CD4-positive, alpha-beta T cell (primary cell): ENCODE data around the gene FAM210A. TPM values are rescaled to one million over a fixed set of nuclear protein-coding genes. Genes with fewer than 3 reads are reported as not detected.

Source experiments
- ATAC-seq: fragments of 200-7000 bp; cut with Tn5 transposase; one replicate; pipeline ENCODE4 v1.10.0; 2022; ENCODE audit warnings: mild to moderate bottlenecking; ENCODE audit not compliant: poor library complexity
- CTCF ChIA-PET: fragments of 350-600 bp; sonication (Branson Sonifier 250); formaldehyde crosslinking; loops from one replicate; lab custom pipeline; 2021; ENCODE audit warnings: antibody characterized with exemption, inconsistent platforms; lab: Charles Lee
- POLR2A ChIA-PET: fragments of 350-600 bp; sonication (Branson Sonifier 250); formaldehyde crosslinking; loops from one replicate; lab custom pipeline; 2021; ENCODE audit warnings: antibody characterized with exemption, inconsistent platforms; lab: Charles Lee
- DNase-seq, 14 experiments: peaks; one replicate each; pipeline ENCODE4 v3.0.0-alpha.2; 2013 to 2020; ENCODE audit warnings: mixed read lengths in 2 of 14
- H3K27ac ChIP-seq, 2 donors: one replicate each; pipeline versions ENCODE4 v1.5.1 to v1.7.0; 2013; ENCODE audit warnings: low read length in 2 of 2, low read depth in 1 of 2, mild to moderate bottlenecking in 1 of 2
- H3K27me3 ChIP-seq, 2 experiments: 1 replicate in 1 of 2; 2 replicates in 1 of 2; pipeline versions ENCODE4 v1.6.1 to v1.7.0; 2013; ENCODE audit warnings: low read length in 2 of 2, control low read depth in 1 of 2, mild to moderate bottlenecking in 1 of 2, moderate library complexity in 1 of 2; ENCODE audit not compliant: insufficient read depth in 2 of 2, control insufficient read depth in 1 of 2
- H3K36me3 ChIP-seq: one replicate; pipeline ENCODE4 v1.6.1; 2013; ENCODE audit warnings: low read length, control low read depth; ENCODE audit not compliant: insufficient read depth
- H3K4me1 ChIP-seq: one replicate; pipeline ENCODE4 v1.6.1; 2013; ENCODE audit warnings: low read length, control low read depth; ENCODE audit not compliant: insufficient read depth
- H3K4me3 ChIP-seq: one replicate; pipeline ENCODE4 v1.5.1; 2013; ENCODE audit warnings: mild to moderate bottlenecking, low read length, moderate library complexity
- H3K9me3 ChIP-seq, 2 experiments: 1 replicate in 1 of 2; 2 replicates in 1 of 2; pipeline versions ENCODE4 v1.6.1 to v1.7.0; 2013; ENCODE audit warnings: low read length in 2 of 2, mild to moderate bottlenecking in 2 of 2, control low read depth in 1 of 2, moderate library complexity in 1 of 2; ENCODE audit not compliant: control insufficient read depth in 1 of 2, insufficient read depth in 1 of 2
- H3K27ac Mint-ChIP-seq: one replicate; pipeline ENCODE4 v1.8.0; 2020; ENCODE audit warnings: mixed read lengths
- H3K27me3 Mint-ChIP-seq: one replicate; pipeline ENCODE4 v1.8.0; 2021; ENCODE audit warnings: mixed read lengths
- H3K36me3 Mint-ChIP-seq: one replicate; pipeline ENCODE4 v1.8.0; 2021; ENCODE audit warnings: low read depth, mixed read lengths
- H3K4me1 Mint-ChIP-seq: one replicate; pipeline ENCODE4 v1.8.0; 2021; ENCODE audit warnings: low read depth, mixed read lengths
- H3K4me3 Mint-ChIP-seq: one replicate; pipeline ENCODE4 v1.8.0; 2020; ENCODE audit warnings: mild to moderate bottlenecking, mixed read lengths
- H3K9me3 Mint-ChIP-seq: one replicate; pipeline ENCODE4 v1.8.0; 2020; ENCODE audit warnings: mixed read lengths
- CTCF ChIP-seq: fragments of 200-600 bp; IDR thresholded peaks from one replicate; pipeline ENCODE4 v1.8.0; 2022; ENCODE audit warnings: antibody characterized with exemption, mild to moderate bottlenecking
- intact Hi-C, 2 experiments: fragments of 100-400 bp; cut with DNase I in 1 of 2; cut with micrococcal nuclease in 1 of 2; formaldehyde crosslinking; loops; one replicate each; pipeline versions ENCODE4 v1.15.1 to v1.9.0; 2023 to 2025; cut with DNase I, micrococcal nuclease
- total RNA-seq, 174 experiments: library from RNA in 2 of 174; stranded (reverse) in 2 of 174; gene quantifications; one replicate each; pipeline ENCODE4 v1.2.3 and lab custom pipeline; 2021 to 2026

FAM210A gene
- total RNA-seq, 2 experiments from 2014 or later = 3.4 to 3.5 TPM

- no peak for DNase-seq
- no peak for TF ChIP-seq CTCF
- no peak for ATAC-seq
- no peak overlapping the region for H3K4me3 ChIP-seq
- Mint-ChIP-seq H3K27ac (no peak overlapping the region), H3K9me3 (no peaks in the 10 kb centered on the region), H3K36me3 (peaks cover 8% of the 10 kb centered on the region), H3K4me1 (peaks cover 4% of the 10 kb centered on the region), H3K27me3 (no peaks in the 10 kb centered on the region), H3K4me3 (no peak overlapping the region)
- intact Hi-C loops = no loop called here
- peaks cover 0 to 5% of the 10 kb centered on the region in 2 experiments for H3K9me3 ChIP-seq
- peaks cover 5% of the 10 kb centered on the region for H3K36me3 ChIP-seq
- CTCF ChIA-PET = interaction anchor here (0.6 kb wide), 1 partner anchor 50 kb away, joined by 3 read pairs; no protein-coding TSS in a partner anchor
- H3K27me3 ChIP-seq = no peaks in the 10 kb centered on the region
- POLR2A ChIA-PET = no interaction called here
- no peaks in the 10 kb centered on the region for H3K4me1 ChIP-seq
- H3K27ac ChIP-seq = no peak overlapping the region
Observed at GRCh38 chr18:13635046-13635445, 91.3 kb downstream of the FAM210A start.

GRCh38 chr18:13633700-13634099, 92.7 kb downstream of the FAM210A start:
- Histone ChIP-seq H3K36me3 (peaks cover 5% of the 10 kb centered on the region), H3K9me3 (peaks cover 0 to 5% of the 10 kb centered on the region in 2 experiments), H3K4me1 (no peaks in the 10 kb centered on the region), H3K27ac (no peak overlapping the region), H3K27me3 (no peaks in the 10 kb centered on the region), H3K4me3 (no peak overlapping the region)
- intact Hi-C loops = no loop called here
- ChIA-PET CTCF (interaction anchor here (1.3 kb wide), 1 partner anchor 19 kb away, joined by 3 read pairs; no protein-coding TSS in a partner anchor), POLR2A (no interaction called here)
- DNase-seq = no peak
- ATAC-seq = no peak
- Mint-ChIP-seq H3K27ac (no peak overlapping the region), H3K9me3 (no peaks in the 10 kb centered on the region), H3K36me3 (peaks cover 10% of the 10 kb centered on the region), H3K4me1 (peaks cover 10% of the 10 kb centered on the region), H3K27me3 (no peaks in the 10 kb centered on the region), H3K4me3 (no peak overlapping the region)
- no peak for TF ChIP-seq CTCF

GRCh38 chr18:13630716-13631268, 95.6 kb downstream of the FAM210A start:
- Mint-ChIP-seq H3K4me3 (no peak overlapping the region), H3K36me3 (peaks cover 10% of the 10 kb centered on the region), H3K9me3 (no peaks in the 10 kb centered on the region), H3K27me3 (no peaks in the 10 kb centered on the region), H3K27ac (no peak overlapping the region), H3K4me1 (peaks cover 23% of the 10 kb centered on the region)
- peaks cover 0 to 5% of the 10 kb centered on the region in 2 experiments for H3K9me3 ChIP-seq
- H3K36me3 ChIP-seq = peaks cover 9% of the 10 kb centered on the region
- no peaks in the 10 kb centered on the region for H3K4me1 ChIP-seq
- TF ChIP-seq CTCF = no peak
- intact Hi-C loops = loop anchor here (1.0 to 2.0 kb wide), 3 partner anchors 72 to 414 kb away; no protein-coding TSS in a partner anchor
- ChIA-PET POLR2A (no interaction called here), CTCF (interaction anchor here (1.5 kb wide), 1 partner anchor 415 kb away, joined by 4 read pairs; no protein-coding TSS in a partner anchor)
- no peak overlapping the region for H3K4me3 ChIP-seq
- H3K27ac ChIP-seq = no peak overlapping the region
- DNase-seq (no peak), ATAC-seq (no peak)
- no peaks in the 10 kb centered on the region for H3K27me3 ChIP-seq
